Stimulated activated CD4-positive, alpha-beta T cell treated with anti-CD3 and anti-CD28 coated beads, Interleukin-15, amount 100 ng/mL, for 1 hour (primary cell): ENCODE data around the gene CBLIF.
"Not testable (repeated sequence)": the region's sequence is repeated elsewhere in the genome, so short reads cannot be mapped to it uniquely, and the experiment has no call there.

ENCODE experiments used
- DNase-seq, 2 donors: peaks; one replicate each; pipeline ENCODE4 v3.0.0-alpha.2; 2020; ENCODE audit warnings: low read depth in 1 of 2, low spot score in 1 of 2

CBLIF gene

DNA sequence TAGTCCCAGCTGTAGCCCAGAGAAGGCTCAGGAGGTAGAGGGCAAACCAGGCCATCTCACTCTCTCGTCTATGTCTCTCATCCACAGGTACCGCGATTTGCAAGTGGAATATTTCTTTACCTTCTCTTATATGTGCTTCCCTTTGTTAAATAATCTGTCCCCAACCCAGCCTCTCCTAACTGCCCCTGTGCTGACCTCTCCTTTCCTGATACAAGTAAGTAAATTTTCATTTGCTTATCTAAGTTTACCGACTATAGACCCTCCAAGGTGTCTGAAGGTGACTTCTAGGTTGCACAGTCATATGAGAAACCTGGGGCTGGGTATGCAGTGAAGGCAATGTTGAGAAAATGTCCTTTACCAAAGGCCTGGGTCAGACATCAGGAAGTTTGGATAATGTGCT lies at the start of gene CBLIF:
TSS of gene CBLIF (minus strand) at position 101 of the 400 bp plus-strand sequence. CDS start at position 55, 46 bp downstream.
- no peak for DNase-seq

DNA sequence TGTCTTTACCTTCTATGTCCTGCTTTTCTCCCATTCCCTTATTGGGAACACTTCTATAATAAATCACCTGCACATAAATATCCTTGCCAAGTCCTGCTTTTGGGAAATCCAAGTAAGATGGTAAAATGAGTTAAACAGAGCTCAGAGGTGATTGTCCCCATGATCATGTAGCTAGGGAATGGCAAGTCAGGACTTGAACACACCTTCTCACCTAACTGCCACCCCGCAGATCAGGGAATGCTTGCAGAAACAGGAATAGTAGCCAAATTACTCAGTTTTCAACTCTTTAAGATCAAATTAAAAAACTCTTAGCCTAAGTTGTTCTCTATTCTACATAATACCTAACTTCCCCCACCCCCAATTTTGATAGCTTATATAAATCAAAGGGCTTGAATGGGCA lies 49.3 kb upstream of the CBLIF start:
- no peak for DNase-seq

DNA sequence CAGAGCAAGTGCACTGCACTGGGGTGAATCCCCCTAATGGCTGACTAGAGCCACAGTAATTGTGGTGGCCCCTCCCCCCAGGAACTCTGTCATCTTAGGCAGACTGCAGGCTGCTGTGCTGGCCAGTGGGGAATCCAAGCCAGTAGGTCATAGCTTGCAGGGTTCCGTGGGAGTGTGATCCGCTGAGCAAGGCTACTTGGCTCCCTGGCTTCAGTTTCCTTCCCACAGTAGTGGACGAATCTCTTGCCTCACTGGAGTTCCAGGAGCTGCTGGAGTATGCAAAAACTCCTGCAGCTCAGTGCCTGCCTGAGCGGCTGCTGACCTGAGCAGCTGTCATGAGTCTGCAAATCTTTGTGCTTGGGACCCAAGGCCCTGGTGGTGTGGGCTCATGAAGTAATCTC lies 46.5 kb upstream of the CBLIF start:
- no peak for DNase-seq

DNA sequence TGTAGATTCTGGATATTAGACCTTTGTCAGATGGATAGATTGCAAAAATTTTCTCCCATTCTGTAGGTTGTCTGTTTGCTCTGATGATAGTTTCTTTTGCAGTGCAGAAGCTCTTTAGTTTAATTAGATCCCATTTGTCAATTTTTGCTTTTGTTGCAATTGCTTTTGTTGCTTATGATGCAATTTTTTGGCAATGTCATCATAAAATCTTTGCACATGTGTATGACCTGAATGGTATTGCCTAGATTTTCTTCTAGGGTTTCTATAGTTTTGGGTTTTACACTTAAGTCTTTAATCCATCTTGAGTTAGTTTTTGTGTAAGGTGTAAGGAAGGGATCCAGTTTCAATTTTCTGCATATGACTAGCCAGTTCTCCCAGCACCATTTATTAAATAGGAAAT lies 41.9 kb upstream of the CBLIF start:
- DNase-seq, result not testable (repeated sequence)

DNA sequence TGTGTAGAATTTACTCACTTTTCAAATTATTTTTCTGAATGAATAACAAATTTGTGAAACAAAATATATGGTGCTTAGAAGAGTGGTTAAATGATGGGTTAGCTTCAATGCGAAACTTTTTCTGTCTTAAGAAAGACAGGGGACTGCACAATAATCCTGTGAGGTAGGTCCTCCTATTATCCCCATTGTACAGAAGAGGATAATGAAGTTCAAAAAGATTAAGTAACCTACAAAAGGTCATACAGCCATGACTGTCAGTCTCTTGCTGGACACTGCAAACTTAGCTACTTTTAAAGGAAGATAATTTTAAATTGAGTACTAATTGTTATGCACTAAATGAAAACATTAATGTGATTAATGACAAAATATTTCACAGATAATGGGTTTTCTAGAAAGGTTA lies 38.3 kb upstream of the CBLIF start:
- no peak for DNase-seq

DNA sequence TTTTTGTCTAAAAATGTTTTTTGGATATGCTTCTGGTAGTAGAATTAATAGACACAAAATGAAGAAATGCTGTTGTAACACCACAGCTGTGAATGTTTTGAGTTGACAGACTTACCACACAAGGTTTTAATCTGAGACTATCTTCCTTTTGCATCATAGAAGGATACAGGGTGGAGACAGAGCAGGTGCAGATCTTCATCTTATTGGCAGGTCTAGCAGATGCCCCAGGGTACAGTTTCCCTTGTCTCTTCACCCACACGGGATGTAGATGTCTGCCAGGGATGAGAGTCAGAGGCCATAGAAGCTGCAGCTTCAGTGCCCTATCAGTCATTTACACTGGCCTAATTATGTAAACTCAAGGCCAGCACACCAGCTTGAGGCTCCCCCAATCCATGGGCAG lies 34.3 kb upstream of the CBLIF start:
- no peak for DNase-seq

DNA sequence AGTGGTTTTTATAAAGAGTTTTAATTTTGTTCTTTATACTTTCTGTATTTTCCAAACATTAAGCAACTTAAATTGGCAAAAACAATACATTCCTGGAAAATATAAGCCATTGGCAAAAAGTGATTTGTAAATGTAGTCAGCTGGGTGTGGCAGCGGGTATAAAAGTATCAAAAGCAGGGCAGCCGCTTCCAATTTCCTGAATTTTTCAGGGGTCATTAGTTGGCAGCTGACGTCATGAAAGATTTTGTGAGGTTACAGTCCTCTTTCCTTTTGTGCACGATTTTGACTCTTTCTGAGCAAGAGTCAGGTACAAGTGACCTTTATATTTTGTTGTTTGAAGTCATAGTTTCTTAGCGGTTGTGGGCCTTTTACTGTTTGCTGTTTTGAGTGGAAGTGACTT lies 33.3 kb upstream of the CBLIF start, which contains the start of gene OOSP3:
TSS of gene OOSP3 (plus strand) at position 208 of the 400 bp plus-strand sequence. CDS start at position 235, 27 bp downstream.
- no peak for DNase-seq

DNA sequence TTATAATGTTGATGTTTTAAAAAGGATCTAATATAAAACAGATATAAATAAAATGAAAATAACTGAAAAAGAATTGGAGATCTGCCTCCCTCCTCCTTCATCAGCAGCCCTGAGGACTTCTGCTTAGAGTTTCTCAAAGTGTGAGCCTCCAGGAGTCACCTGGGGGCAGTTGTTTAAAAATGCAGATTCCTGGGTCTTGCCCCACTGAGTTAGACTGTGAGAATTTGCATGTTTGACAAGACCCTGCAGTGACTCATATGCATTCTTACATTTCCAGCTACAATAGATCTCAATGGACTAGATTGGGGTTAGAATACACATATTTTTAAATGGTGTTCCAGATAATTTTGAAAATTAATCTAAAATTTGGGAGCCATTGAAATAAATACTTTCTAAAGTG lies 32.5 kb upstream of the CBLIF start:
- no peak for DNase-seq

DNA sequence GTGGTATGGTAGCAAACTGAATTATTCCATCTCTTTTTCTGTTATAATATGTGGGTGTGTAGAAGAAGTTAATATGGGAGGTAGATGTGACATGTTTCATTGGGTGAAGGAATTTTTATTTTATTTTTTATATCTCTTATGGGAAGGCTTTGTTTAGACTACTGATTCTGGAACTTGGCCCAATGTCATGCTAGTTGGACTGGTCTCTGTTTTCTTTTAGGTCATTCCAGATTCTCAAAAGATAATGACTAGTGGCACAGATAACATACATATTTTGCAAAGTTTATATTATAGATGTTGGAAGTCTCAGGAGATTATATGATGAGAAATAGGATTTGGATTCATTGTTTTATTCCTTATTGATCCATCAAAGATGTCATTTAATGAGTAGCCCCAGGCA lies 32.0 kb upstream of the CBLIF start:
- DNase-seq, result no peak

DNA sequence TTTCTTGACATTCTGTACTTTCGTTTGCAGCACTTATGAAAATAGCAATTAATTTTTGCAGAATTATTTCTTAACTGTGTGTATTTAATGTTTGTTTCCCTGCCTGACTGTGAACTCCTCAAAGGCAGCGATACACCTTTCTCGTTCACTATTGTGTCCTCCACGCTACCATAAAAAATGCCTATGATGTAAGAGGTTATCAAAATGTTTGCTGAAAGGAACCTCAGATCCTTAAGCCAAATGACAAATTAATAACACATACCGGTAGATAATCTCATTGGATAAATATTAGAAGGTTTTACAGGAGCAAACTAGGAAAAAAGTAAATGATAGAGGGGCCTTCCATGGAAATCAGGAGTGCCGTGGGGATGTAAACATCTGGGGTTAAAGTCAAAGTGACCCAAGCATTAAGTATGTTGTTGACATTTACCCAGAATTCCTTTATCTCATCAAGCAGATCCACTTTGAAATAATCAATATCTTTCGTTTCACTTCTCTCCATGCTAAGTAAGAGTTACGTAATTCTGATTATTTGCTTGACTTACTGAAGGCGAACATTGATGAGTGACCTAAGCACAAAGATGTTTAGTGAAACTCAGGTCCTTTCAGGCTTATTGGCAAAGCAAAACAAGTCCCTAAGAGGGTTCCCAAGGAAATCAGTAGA lies 30.7 kb upstream of the CBLIF start:
- DNase-seq, result no peak

DNA sequence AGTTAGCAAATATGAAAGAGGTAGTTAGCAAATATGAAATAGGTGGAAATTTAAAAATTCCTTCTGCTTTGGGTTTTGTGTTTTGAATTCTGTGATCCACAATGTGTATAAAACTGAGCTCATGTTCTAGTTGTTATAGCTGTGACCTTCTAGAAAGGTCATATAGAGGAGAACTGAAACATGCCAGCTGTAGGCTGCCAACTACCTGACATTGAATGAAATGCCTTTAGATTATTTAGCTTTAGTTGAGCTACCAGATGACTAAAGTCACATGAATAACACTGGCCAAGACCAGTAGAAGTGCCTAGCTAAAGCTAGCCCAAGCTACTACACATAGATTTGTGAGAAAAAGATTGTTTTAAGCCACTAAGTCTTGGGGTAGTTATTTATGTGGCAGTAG lies 26.8 kb upstream of the CBLIF start:
- DNase-seq, result no peak

DNA sequence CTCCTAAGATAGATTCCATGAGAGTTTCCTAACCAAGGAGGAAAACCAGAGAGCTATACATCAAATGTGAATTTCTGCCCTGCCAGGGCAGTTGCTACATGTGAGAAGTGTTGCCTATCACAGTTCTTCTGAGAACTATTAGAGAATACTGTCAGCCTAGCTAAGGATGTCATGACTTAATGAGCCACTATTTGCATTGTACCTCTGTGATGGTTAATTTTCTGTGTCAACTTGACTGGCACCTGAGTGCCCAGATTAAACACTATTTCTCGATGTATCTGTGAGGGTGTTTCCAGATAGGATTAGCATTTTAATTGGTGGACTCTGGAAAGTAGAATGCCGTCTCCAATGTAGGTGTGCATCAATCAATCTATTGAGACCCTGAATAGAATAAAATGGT lies 22.6 kb upstream of the CBLIF start:
- DNase-seq, result no peak

DNA sequence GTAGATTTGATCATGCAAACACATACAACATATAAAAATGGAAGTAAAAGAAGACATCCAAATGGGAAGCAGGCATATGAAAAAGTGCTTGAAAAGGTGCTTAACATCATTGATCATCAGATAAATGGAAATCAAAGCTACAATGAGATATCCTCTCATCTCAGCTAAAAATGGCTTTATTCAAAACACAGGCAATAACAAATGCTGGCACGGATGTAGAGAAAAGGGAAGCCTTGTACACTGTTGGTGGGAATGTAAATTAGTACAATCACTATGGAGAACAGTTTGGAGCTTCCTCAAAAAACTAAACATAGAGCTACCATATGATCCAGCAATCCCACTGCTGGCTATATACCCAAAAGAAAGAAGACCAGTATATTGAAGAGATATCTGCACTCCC lies 21.5 kb upstream of the CBLIF start:
- DNase-seq, result no peak

DNA sequence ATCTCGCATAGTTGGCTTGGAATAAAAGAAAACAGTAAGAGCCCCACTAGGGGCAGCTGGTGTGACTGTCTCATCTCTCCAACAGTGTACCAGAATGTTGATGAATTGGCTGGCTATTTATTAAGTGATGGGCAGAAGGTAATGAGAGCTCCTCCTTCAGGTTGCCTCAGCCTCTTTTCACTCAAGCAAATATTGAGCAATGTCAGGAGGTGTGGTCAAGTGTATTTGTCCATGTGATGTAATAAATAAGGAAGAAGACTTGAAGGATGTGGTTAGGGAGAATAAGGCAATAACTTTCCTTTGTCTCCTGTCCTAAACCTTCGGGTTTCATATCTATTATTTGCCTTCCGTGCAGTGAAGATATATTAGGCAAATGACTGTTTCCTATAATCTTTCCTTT lies 21.1 kb upstream of the CBLIF start, which contains the start of gene TCN1:
TSS of gene TCN1 (minus strand) at position 91 of the 400 bp plus-strand sequence. CDS start at position 74, 17 bp downstream.
- DNase-seq, result no peak

DNA sequence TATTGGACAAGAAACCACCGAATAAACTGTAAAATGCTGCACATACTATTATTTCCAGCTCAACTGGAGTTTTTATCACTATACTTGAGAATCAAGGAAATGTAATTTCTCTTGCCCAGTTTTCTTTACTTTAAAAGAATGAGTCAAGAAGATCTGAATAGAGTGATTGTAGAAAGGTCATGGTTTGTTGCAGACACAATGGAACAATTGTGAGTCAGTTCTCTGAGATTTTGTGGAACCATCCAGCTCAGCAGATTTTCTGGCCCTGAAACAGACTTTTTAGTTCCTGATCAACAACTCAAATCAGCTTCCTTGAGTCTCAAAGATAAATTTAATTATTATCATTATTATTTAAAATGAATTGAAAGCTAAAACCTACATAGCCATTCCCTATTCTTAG lies 19.7 kb upstream of the CBLIF start:
- no peak for DNase-seq

DNA sequence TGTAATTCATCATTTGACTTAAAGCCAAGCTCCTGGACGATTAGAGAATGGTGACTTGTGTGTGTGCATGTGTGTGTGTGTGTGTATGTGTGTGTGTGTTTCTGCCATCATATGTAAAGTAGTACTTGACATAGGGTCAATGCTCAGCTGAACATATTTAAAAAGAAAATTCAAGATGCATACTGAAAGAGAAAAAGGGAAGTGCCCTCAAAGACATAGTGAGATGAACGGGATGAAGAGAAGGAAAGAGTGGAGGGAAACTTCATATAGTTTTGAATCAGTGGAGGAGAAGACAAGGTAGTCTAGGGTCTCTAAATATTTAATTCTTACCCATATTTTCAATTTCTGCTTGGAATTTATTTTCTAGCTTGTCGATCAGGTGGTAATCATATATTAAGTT lies 17.0 kb upstream of the CBLIF start:
- DNase-seq, result no peak

DNA sequence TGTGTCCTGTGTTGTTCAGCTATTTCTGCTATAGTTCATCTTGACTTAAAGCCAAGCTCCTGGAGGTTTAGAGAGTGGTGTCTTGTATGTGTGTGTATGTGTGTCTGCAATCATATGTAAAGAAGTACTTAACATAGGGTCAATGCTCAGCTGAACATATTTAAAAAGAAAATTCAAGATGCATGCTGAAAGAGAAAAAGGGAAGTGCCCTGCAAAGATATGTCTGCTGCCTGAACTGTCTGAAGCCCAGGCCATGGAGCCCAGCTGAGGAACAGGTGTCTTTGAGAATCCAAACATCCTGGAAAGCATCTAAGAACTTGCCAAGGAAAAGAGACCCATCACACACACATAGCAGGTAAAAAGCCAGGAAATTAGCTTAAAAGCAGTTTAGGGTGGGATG lies 14.4 kb upstream of the CBLIF start:
- no peak for DNase-seq

DNA sequence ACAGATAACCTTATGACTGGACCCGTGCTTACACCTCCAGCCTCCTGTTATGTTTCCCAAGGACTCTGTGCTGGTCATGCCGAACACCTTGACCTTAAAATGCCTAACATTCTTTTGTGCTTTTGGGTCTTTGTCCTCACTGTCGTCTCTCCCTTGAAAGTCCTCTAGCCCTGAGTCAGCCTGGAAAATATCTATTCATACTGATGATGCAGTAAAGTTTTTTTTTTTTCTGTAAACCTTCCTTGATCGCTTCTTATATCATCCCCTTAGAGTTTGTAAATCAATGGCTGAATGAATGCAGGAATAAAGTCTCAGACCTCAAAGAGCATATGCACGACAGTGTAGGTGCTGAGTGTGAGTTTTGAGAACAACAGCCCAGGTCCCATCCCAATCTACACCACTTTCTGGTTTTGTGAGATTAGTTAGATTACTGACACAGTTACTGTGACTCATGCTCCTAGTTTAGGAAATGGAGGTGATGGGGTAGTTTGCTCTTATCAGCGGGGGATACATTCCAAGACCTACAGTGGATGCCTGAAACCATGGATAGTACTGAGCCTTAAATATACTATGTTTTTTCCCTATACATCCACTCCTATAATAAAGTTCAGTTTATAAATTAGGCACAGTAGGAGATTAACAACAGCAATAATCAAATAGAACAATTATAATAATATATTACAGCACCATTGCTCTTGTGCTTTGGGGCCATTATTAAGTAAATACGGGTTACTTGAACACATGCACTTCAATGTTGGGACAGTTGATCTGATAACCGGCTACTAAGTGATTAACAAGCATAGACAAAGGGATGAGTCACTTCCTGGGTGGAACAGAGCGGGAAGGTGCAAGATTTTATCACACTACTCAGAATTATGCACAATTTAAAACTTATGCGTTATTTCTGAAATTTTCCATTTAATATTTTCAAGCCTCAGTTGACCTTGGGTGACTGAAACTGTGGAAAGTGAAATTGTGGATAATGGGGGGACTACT lies 12.4 kb upstream of the CBLIF start:
- no peak for DNase-seq

DNA sequence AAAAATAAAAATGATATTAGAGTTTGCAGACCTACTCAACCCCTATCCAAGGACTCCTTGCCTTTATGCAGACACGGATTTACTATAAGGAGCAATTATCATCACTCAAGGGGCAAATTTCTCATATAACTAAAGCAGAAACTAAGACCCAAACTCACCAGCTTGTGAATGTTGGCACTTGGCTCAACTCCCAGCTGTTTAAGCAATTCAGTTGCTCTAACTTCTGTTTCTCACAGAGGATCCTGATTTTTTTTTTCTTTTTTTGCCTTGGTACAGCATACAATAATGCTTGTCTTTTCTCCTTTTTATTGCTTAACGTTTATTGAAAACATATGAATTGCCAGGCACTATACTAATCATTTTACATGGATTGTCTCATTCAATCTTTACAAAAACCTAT lies 9.6 kb upstream of the CBLIF start:
- no peak for DNase-seq

DNA sequence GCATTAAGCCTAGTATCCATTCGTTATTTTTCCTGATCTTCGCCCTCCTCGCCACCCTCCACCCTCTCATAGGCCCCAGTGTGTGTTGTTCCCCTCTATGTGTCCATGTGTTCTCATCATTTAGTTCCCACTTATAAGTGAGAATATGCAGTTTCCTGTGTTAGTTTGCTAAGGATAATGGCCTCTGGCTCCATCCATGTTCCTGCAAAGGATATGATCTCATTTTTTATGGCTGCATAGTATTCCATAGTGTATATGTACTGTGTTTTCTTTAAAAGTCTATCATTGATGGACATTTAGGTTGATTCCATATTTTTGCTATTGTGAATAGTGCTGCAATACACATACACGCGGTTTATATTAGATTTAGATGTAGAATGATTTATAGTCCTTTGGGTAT lies 6.1 kb upstream of the CBLIF start:
- not testable (repeated sequence) for DNase-seq

DNA sequence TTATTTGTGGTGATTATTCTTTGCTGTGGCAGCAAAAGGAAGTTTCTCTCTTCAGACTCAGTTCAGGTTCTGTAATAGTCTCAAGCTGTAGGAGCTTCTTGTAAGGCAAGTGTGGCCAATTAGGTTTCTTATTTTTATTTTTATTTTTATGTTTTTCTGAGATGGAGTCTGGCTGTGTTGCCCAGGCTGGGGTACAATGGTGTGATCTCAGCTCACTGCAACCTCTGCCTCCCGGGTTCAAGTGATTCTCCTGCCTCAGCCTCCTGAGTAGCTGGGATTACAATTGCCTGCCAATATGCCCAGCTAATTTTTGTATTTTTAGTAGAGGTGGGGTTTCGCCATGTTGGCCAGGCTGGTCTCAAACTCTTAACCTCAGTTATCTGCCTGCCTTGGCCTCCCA lies 4.3 kb upstream of the CBLIF start:
- not testable (repeated sequence) for DNase-seq

DNA sequence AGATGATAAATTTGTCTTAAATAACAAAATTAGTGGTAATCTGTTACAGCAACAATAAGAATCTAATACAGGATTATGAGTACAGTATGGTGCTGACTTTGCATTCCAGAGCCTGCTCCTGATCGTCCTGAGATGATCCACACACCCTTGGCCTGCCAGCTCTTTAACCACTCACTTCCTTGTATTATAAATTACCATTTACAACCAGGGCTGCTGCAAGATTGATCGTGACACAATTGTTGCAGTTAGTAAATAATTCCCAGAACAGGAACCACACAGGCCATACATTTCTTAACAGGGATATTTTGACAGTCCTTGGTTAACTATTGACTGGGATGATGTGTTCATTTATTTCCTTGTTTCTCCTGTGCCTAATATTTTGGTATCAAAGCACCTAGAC lies 3.8 kb upstream of the CBLIF start:
- DNase-seq, result no peak
